Peyer's patch (tissue), 4 donors: ENCODE data around the gene CUL1.

Experiments
- CTCF ChIP-seq, 6 experiments: fragments of 450-650 bp in 4 of 6; fragments of 200-600 bp in 2 of 6; sonication (generic) in 1 of 6; IDR thresholded peaks; one replicate each; pipeline ENCODE4 v1.5.1; 2017 to 2019; ENCODE audit warnings: antibody characterized with exemption in 6 of 6, mild to moderate bottlenecking in 3 of 6, moderate library complexity in 1 of 6
- POLR2A ChIP-seq, 2 donors: fragments of 450-650 bp; IDR thresholded peaks; one replicate each; pipeline ENCODE4 v1.5.1; 2017; ENCODE audit warnings: antibody characterized with exemption in 2 of 2, mild to moderate bottlenecking in 2 of 2, moderate library complexity in 2 of 2

GRCh38 chr7:148670807-148671206 lies 27.9 kb upstream of the CUL1 start:
- TF ChIP-seq CTCF (IDR thresholded peaks at IDR 0.05) (no peak), POLR2A (IDR thresholded peaks at IDR 0.05) (no peak)
